Islet precursor cell (in vitro differentiated cells): Measurements from ENCODE around the gene SCARB2.

ENCODE experiments used
- DNase-seq: peaks from one replicate; pipeline ENCODE4 v3.0.0-alpha.2; 2018

Gene SCARB2

DNA sequence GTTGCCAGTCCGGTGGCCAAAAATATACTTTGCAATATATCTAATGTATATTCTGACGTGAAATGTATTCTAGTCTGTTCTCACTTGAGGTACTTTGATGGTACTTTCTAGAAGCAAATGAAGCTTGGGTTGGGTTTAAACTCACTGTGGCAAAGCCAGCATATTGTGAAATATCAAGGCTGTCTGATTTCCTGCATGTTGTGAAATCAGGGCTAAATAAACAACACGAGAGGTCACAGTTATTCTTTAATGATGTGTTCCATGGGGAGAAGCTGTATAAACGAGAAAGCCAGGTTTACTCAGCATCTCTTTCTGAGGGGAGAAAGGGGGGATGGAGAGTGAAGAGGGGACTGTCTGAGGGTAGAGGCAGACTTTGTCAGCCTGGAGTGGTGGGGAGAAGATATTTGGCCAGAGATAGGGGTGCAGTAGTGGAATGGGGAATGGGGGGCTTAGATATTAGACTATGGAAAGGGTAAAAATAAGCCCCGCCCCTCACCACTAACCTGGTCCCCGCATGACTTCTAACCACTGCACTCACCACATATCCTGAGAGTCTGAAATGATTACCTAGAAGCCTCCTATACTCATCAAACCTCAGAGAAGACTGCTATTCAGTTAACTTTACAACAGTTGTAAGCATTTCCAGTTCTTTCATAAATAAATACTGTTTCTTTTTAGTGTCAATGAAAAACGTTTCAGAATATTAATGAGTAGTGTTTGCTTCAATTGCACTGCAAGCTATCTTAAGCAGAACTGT, 5.9 kb upstream of the SCARB2 start:
- no peak for DNase-seq

DNA sequence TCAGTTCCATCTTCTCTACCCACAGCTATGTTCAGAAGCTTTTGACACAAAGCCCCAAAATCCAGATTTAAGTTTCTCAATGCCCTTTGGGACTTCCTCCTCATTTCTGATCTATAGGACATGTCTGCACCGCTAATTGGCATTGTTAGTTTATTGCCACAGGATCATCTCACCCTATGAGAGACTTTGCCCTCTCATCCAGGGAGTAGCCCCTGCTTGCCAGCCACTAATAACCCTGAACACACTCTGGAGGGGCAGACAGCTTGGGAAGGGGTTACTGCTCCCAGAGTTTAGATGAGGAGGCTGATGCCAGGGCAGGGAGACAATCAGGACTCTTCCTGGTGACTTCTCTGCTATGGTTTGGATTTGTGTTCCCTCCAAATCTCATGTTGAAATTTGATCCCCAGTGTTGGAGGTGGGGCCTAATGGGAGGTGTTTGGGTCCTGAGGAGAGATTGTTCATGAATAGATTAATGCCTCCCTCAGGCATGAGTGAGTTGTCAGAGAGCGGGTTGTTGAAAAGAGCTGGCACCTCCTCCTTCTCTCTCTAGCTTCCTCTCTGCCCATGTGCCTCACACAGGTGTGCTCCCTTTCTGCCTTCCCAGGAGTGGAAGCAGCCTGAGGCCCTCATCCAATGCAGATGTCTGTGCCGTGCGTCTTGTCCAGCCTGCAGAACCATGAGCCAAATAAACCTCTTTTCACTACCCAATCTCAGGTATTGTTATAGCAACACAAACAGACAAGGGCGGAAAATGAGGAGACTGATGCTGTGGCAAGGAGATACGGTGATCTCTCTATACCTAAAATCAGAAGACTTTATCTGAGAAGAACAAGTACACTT, 3.6 kb upstream of the SCARB2 start:
- DNase-seq, result no peak

DNA sequence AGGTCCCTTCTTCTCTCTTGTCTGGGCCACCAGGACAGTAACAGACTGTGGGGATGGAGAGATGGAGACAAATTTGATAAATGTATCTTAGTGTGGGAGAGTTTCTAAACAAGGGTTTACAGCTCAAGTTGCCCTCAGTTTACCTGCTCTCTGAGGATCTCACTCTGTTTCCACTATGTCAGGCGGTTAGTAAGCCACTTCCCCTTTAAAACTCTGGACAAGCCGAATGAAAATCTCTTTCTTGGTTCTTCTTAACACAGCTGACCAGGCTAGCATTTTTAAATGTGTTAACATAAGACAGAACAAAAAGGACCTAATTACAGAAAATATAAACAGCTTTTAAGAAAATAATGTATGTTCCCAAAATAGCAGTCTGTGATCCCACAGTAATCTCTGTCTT, 2.9 kb upstream of the SCARB2 start:
- DNase-seq, result no peak

DNA sequence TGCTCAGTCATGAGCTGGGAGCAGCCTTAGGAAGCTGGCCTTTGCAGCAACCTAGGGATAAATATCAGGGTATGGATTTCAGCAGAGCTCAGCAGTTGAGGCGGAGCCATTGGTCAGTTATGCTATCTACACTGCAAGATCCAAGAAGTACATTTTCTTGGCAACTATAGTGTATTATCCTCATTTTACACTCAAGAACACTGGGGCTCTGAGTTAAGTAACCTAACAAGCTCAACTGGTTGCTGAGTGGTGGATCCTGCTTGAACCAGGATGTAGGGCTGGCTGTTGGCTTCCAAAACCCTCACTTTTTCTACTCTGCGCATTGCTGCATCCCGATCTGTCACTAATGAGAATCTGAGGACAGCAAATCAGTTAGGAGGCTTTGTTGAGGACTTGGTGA, 1.5 kb upstream of the SCARB2 start:
- no peak for DNase-seq

DNA sequence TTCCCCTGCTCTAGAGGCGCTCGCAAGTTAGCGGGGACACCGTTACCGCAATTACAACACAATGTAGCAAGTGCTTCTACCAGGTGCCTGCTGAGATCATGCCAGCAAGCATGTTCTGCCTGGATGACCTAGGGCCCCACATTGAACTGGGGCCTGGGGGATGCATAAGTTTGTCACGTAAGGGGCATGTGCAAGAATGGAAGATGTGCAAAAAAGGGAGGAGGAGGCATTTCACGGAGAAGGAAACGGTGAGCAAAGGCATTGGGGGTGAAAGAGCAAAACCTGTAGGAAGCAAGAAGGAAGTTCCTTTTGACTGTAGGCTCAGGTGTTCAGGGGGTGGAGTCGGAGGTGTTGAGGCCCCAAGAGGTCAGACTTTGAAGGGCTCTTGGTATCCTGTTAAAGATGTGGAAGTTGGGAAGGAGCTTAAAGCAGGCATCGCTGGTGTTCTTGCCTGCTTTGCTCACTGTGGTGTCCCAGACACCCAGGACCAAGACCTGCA, 602 bp upstream of the SCARB2 start:
- DNase-seq, result no peak

DNA sequence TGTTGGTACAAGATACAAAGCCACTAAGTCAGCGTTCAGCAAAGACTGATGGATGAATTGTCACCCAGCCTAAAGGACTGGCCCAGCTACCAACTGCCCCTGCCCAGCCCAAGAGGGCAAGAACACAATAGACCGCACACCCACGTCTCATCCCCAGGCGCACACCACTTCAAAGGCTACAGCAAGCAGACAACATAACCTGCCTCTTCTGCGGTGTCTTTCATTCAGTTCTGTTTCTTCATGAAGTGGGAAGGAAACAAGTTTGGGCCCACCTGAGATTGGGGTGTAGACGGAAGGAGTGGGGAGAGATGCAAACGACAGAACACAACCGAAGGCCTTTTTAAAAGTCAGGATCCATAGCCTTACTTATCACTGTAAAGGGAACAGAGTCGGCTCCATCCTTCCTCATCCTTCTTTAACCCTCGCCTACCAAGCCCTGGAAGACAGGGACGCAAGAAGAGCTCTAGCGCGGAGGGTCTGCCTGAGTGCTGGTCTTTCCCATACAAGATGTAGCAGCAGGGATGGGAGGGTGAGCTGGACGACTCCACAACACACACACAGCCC, 691 bp downstream of the SCARB2 start:
- DNase-seq, result no peak

DNA sequence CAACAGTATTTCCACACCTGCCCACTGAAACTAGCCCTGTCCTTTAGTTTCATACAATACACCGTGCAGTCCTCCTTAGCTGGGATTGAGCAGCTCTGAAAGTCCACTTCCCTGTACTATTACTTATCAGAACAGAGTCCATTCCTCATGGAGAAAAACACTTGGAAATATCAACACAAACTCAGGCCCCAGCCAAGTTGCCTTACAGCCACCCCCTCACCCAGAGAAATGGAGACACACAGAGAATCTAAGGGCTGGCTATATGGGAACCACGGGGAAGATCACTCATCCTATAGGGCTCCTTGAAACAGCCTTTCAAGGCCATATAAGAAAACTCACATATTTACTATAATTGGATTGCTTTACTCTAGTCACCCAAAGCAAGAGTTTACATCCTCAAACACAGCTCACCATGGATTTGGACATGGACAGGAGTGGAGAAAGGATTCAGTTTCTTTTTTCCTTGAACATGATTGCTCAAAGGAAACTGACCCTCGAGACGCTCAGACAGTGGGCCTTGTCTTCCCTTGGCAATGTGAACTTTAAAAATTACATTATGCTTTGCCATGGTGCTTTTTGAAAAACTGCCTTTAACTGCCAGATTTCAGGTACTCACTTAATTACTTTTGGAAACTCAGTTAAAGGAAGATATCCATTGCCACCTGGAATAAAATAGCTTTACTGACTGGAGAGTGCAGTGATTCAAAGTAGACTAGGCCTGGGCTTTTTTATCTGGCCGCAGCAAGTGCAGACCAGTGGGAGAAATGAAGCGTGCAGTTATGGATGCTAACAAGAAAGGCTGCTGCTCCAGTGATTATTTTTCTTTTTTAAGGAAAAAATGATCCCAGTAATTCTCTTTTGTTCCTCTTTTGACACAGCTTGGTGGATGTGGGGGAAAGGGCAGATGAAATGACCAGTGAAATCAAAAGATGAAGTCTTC, 1.6 kb downstream of the SCARB2 start:
- DNase-seq, result no peak

DNA sequence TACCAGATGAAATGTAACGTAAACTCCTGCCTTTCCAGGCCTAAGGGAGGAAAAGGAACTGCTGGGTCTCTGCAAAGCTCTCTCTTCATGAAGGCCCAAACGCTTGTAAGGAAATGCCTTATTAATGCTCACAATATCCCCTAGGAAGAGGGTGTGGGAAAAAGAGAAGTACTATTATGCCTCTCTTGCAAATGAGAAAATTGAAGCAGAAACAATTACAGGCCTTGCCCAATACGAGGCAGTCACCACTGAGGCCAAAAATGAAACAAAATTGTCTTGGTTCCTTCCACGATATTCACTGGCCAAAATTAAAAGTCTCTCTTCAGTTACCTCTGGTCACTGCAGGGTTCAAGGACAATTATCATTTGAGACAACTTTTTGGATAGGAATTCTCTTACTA, 3.2 kb downstream of the SCARB2 start:
- no peak for DNase-seq

DNA sequence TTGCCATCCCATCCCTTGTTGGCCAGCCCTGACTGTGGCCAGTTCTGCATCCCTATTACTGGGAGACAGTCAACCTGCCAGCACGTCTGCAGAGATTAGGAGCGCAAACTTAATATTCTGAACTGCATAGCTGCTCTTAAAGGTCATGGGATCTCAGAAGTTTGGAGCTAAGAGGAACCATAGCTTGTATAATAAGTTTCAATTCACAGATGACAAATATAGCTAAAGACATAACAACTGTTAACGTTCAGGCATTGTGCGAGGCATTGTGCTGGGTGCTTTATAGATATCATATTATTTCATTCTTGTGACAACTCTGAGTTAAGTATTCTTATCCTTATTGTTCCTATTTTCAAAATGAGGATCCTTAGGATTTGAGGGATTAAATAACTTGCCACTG, 3.7 kb downstream of the SCARB2 start:
- DNase-seq, result no peak

DNA sequence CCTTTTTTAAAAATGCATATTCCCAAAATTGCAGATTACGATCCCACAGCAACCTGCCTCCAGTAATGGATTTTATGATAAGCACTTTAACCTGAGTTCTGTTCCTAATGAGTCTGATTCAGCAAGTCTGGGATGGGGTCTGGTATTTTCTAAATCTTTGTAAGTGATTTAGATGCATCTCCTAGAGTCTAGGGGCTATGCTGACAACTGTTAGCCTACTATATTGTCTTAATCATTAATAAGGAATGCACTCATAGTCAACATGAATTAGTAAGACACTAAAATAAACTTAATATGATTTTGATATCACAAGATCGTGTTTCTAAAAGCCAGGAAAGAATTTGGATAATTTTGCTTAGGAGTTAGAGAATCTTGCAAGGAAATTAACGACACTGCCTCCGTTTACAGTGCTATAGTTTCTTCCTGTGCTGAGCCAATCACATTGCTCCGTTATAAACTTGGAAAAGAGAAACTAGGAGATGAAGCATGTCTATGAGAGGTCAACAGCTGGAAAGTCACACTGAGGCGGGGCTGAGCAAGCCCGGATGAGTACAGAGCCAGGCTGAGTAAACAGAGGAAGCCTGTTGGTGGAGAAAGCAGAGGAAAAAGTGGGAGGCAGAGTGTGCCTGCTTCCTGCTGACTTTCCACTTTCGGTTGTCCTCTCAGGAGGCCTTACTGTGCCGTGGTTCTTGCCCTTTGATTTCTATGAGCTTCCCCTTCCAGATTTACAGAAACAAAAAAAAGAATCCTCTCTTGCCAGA, 5.4 kb downstream of the SCARB2 start:
- no peak for DNase-seq

DNA sequence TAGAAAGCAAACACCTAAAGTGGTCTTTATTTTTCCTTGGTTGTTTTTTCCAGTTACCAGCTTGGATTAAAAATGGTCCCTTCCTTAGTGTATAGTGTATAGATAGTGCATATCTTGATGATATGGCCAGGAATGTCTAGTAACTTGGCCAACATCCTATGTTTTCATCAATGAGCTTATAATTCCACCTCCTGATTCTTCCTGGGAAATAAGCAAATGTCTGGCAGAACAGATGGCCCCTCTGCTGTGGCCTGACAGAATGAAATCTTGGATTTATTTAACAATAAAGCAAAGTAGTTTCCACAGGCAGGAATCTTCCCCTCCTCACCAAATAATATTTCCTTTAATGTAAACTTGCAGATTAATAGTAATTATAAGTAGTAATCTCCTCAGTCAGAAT, 6.1 kb downstream of the SCARB2 start:
- DNase-seq, result no peak

DNA sequence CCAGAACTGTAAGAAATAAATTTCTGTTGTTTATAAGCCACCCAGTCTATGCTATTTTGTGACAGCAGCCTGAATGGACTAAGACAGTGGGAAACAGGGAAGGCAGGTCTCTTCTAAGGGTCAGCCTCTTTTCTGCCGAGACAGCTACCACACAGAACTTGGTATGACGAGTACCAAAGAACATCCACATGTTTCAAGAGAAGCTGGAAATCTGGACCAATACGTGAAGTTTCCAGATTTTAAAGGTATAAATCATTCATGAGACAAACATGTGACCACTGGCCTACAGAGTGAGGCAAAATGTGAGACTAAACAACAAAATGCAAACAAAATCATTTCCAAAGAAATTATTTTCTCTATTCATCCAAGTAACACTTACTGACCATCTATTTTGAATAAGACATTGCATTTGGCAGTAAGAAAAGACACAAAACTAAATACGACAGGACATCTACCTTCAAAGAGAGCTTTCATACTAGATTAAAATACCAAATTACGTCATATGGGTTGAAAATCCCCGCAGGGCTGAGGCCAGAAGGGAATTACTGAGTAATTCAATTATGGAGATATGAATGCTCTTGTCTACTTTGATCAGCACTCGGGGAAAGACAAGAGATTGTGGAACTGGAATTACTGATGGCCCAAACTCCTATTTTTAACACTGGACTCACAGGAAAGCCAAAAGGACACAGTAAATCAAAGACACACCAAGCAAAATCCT, 7.2 kb downstream of the SCARB2 start:
- no peak for DNase-seq

DNA sequence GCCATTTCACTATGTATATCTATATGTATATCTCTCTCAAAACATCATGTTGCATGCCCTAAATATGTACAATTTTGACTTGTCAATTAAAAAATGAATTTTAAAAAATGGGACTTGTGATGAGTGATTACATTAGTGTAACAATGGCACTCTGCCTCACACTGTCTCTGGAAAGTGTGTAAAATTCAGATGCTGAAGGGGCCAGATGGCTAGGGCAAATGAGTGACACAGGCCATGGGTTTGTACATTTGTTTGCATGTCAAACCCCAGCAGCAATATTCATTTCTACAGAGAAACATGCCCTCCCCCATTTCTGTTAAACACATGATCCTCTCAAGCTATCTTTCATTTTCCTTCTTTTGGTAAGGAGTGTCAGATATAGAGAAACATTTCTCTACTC, 8.1 kb downstream of the SCARB2 start:
- DNase-seq, result no peak

DNA sequence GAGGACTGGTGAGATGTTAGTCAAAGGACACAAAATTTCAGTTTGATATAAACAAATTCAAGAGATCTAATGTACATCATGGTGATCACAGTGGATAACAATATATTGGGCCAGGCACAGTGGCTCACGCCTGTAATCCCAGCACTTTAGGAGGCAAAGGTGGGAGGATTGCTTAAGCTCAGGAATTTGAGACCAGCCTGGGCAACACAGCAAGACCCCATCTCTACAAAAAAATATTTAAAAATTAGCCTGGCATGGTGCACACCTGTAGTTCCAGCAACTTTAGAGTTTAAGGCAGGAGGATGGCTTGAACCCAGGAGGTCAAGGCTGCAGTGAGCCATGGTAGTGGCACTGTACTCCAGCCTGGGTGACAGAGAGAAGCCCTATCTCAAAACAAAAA, 8.7 kb downstream of the SCARB2 start:
- no peak for DNase-seq

DNA sequence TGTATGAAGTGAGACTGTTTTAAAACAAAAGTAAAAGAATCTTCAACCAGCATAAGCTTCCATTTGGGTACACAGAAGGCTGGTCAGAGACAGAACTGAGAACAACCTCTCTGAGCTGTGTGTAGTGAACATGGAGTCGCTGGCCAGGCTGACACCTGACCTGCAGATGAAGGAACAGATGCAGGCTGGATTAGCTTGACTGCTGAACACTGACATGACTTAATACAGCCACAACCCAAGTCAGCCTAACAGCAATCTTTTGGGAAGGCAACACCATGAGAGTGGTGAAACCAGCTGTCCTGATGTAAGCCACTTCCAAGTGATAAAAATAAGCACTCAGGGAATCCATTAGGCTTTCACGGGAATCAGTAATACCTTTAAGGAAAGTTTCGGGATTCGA, 10.1 kb downstream of the SCARB2 start:
- DNase-seq, result no peak

DNA sequence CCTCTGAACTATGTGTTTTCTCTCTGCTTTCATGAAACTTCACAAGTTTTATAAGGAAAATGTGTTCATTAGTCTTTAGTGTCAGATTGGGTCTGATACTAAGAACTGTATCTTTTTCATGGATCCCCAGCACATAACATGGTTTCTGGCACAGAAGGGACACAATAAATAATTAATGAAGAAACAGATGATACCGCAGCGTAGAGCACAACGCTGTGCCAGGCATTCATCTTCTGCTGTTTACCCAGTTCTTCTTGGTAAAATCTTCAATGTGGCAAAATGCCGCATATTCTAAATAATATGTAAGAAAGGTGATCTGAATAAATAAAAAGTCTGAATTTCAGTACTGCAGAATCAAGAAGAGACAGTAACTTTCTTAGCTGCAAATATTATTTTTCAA, 12.3 kb downstream of the SCARB2 start:
- DNase-seq, result no peak

DNA sequence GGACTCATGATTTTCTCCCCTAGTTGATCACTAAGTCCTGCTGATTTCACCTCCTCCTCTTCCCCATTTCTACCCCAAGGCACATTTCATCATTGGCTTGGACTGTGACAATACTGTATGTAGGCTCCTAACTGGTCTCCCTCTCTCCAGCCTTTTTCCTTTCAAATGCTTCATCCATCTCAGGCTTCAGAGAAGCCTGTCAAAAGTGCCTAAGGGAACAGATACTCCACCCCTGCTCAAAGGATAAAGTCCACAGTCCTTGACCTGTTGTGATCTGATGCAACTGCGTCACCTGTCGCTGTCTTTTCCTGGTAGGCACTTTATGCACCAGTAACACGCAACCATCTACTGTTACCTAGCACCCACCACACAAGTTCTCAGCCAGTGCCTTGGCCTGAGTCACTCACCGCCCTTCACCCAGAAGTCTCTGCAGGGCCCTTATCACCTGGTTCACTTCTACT, 12.8 kb downstream of the SCARB2 start:
- no peak for DNase-seq

DNA sequence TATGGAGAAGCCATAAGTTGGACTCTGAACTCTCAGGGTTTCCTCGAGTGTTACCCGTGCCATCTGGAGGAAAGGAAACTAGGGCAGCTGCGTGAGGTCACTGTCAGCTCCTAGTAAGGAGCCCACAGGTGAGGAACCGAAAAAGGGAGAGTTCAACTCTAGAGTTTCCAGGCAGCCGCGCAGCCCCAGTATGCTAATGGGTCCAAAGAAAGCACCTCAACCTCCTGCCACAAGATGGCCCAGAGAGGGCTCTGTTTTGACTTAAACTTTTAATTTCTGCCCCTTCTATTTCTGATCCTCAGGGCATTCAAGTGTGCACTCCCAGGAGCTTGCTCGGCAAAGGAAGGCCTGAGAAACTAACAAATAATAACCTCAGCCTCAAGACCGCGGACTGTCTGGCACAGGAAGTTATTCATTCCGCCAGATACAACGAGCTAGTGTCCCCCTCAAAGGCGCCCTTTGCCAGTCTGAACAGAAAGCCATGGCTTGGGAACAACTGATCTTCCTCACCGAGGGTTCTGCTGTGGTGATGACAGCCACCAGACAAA, 13.9 kb downstream of the SCARB2 start:
- no peak for DNase-seq

DNA sequence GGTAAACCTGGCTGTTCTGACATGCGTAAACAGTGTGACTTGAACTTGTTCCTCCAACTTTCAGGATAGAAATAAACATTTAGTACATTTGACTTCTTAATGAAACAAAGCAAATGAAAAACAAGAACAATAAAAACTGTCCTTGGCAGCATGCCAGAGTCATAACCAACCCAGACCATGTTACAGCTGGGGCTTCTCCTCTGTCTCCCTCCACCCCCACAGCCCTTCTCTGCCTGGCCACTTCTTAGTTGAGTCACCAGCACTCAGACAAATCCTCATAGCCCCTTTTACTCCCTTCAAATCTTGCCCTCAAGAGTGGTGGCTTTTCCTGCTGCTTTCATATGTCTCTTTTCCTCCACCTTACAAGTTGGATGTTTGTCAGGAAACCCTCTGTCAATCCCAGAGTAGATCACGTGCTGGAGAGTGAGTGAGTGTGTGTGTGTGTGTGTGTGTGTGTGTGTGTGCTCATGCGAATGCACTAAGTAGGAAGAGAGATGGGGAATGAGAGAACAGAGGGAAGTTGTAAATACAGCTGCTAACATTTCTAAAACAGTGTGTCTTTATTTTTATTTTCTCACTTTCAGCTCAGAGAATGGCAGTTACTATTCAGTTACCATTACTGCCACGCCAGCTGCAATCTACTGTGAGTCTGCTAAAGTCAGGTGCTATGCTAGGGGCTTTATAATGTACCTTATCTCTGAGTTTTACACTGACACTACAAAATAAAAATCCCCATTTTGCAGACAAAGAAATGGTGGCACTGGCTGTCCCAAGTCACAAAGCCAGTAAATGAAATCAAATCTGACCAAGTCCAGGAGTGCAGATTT, 15.0 kb downstream of the SCARB2 start:
- peak; percentile 61 for DNase-seq

DNA sequence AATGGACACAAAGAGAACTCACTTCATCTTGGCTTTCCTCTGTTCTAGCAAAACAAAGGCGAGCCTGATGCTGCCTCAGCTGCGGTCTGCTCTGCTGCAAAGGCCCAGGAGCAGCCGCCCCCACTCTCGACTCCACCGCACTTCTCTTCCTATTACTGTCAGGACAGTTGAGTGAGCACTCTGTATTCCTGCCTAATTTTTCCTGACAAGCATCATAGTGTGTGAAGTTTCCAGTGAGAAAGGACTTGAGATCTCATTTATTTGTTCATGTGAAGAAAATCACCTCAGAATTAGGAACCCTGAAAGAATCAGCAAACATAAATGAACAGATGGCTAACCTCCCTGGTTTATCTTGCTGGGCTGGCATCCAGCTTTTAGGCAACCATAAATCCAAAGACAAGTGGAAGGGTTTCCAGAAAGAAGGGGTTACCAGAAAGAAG, 15.6 kb downstream of the SCARB2 start:
- no peak for DNase-seq
